Measurements from ENCODE around the gene ZSCAN2.

DNA sequence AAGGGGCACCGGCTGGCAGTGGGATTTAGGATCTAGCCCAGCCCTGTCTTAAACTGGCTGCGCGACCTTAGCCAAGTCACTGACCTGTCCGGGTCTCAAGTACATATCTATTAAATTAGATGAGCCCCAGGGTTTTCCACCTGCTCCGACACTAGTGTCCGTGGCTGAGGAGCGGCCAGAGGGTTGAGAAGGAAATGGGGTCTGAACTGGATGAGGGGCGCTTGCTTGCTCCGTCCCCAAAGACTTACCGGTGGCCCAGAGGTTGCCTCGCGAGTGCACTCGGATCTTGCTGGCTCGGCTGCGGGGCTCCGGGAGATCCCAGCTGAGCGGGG, 56.9 kb downstream of the ZSCAN2 start:
- no peak for TF ChIP-seq POLR2A (IDR thresholded peaks at IDR 0.05)
- TF ChIP-seq, protein P1, sequence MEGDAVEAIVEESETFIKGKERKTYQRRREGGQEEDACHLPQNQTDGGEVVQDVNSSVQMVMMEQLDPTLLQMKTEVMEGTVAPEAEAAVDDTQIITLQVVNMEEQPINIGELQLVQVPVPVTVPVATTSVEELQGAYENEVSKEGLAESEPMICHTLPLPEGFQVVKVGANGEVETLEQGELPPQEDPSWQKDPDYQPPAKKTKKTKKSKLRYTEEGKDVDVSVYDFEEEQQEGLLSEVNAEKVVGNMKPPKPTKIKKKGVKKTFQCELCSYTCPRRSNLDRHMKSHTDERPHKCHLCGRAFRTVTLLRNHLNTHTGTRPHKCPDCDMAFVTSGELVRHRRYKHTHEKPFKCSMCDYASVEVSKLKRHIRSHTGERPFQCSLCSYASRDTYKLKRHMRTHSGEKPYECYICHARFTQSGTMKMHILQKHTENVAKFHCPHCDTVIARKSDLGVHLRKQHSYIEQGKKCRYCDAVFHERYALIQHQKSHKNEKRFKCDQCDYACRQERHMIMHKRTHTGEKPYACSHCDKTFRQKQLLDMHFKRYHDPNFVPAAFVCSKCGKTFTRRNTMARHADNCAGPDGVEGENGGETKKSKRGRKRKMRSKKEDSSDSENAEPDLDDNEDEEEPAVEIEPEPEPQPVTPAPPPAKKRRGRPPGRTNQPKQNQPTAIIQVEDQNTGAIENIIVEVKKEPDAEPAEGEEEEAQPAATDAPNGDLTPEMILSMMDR (IDR thresholded peaks at IDR 0.05) = no peak
- no peak for TF ChIP-seq EP300 (IDR thresholded peaks at IDR 0.05)
